Peyer's patch (tissue), 4 donors: ENCODE results near the gene CCDC177.

ENCODE experiments used
- POLR2A ChIP-seq, 2 donors: fragments of 450-650 bp; IDR thresholded peaks; one replicate each; pipeline ENCODE4 v1.5.1; 2017; ENCODE audit warnings: antibody characterized with exemption in 2 of 2, mild to moderate bottlenecking in 2 of 2, moderate library complexity in 2 of 2
- TF ChIP-seq, protein P1 (sequence below), 6 experiments: fragments of 450-650 bp in 4 of 6; fragments of 200-600 bp in 2 of 6; sonication (generic) in 1 of 6; IDR thresholded peaks; one replicate each; pipeline ENCODE4 v1.5.1; 2017 to 2019; ENCODE audit warnings: antibody characterized with exemption in 6 of 6, mild to moderate bottlenecking in 3 of 6, moderate library complexity in 1 of 6

DNA sequence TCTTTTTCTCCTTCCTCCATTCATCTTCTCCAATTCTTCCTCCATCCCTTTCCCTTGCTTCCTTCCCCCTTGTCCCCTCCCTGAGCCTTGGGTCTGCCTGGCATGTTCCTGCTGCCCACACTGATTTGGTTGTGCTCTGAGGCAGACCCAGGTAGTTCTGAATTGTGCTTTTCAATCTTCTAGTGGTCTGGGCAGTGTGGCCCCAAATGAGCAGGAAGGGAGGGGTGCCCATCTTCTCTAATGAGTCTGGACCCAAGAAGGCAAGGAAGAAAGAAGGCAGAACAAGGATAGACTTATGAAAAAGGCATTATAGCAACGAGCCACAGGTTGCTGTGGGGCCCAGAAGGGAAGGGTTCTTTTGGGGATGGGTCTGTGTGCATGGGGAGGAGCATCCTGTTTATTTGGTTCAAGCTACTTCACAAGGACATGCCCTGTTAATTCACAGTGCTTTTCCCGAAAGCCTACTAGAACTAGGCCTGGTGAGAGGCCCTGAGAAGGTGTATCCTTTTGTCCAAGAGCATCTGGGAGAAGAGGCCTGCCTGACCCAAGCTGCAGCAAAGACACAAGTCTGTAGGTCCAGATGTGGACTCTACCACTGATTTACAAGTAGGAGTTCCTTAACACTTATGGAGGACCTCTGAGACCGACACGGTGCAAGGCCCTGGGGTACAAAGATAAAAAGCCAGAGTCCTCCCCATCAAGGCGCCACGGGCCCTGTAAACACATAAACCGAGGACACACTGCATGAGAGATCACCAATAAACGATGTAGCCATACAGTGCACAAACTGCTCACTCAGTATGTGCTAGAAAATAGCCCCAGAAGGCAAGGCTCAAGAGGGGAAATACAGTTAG lies 35.6 kb upstream of the CCDC177 start:
- TF ChIP-seq, protein P1, sequence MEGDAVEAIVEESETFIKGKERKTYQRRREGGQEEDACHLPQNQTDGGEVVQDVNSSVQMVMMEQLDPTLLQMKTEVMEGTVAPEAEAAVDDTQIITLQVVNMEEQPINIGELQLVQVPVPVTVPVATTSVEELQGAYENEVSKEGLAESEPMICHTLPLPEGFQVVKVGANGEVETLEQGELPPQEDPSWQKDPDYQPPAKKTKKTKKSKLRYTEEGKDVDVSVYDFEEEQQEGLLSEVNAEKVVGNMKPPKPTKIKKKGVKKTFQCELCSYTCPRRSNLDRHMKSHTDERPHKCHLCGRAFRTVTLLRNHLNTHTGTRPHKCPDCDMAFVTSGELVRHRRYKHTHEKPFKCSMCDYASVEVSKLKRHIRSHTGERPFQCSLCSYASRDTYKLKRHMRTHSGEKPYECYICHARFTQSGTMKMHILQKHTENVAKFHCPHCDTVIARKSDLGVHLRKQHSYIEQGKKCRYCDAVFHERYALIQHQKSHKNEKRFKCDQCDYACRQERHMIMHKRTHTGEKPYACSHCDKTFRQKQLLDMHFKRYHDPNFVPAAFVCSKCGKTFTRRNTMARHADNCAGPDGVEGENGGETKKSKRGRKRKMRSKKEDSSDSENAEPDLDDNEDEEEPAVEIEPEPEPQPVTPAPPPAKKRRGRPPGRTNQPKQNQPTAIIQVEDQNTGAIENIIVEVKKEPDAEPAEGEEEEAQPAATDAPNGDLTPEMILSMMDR (IDR thresholded peaks at IDR 0.05): no peak
- TF ChIP-seq POLR2A (IDR thresholded peaks at IDR 0.05): peak in 1 of 2 donors; percentile 36
